DMS53 treated with DMSO at 0.1 percent for 48 hours (cell line): ENCODE measurements around the gene ACTG1.
A peak's percentile ranks its signal among the peaks of the same experiment; 100 is the strongest.

Source experiments
- DNase-seq: peaks from one replicate; lab custom pipeline; 2025; ENCODE audit not compliant: unreplicated experiment; lab: John Stamatoyannopoulos, UW

ACTG1 gene

GRCh38 chr17:81482673-81483072 is 29.9 kb downstream of the ACTG1 start:
- no peak for DNase-seq

GRCh38 chr17:81481815-81482505 is 30.6 kb downstream of the ACTG1 start:
- DNase-seq: no peak

GRCh38 chr17:81481073-81481799 is 31.4 kb downstream of the ACTG1 start:
- peak; percentile 63 for DNase-seq

GRCh38 chr17:81480140-81481072 is 32.2 kb downstream of the ACTG1 start:
- DNase-seq: no peak

- no peak for DNase-seq
Observed at GRCh38 chr17:81479175-81480071, 33.2 kb downstream of the ACTG1 start.

- no peak for DNase-seq
Observed at GRCh38 chr17:81478119-81478518, 34.5 kb downstream of the ACTG1 start.

GRCh38 chr17:81477173-81477572 is 35.4 kb downstream of the ACTG1 start:
- no peak for DNase-seq

- no peak for DNase-seq
Observed at GRCh38 chr17:81476635-81477034, 36.0 kb downstream of the ACTG1 start.

- no peak for DNase-seq
Observed at GRCh38 chr17:81476097-81476496, 36.5 kb downstream of the ACTG1 start.

- no peak for DNase-seq
Observed at GRCh38 chr17:81474958-81475357, 37.6 kb downstream of the ACTG1 start.

GRCh38 chr17:81473019-81473418 is 39.6 kb downstream of the ACTG1 start:
- no peak for DNase-seq

- DNase-seq: no peak
Observed at GRCh38 chr17:81471818-81472456, 40.7 kb downstream of the ACTG1 start.

GRCh38 chr17:81470944-81471817 is 41.4 kb downstream of the ACTG1 start:
- no peak for DNase-seq

- DNase-seq: no peak
Observed at GRCh38 chr17:81470270-81470943, 42.2 kb downstream of the ACTG1 start.

- no peak for DNase-seq
Observed at GRCh38 chr17:81469266-81469665, 43.3 kb downstream of the ACTG1 start.

- no peak for DNase-seq
Observed at GRCh38 chr17:81468770-81469121, 43.9 kb downstream of the ACTG1 start.

GRCh38 chr17:81468111-81468769 is 44.4 kb downstream of the ACTG1 start:
- DNase-seq: no peak
